Suppressor macrophage treated with lipopolysaccharide for 1 hour (primary cell): ENCODE data around the gene FSD1.
"Not testable (repeated sequence)": the region's sequence is repeated elsewhere in the genome, so short reads cannot be mapped to it uniquely, and the experiment has no call there.

Experiments
- DNase-seq, 3 donors: peaks; one replicate each; pipeline ENCODE4 v3.0.0-alpha.2; 2020 to 2022

Gene FSD1

DNA sequence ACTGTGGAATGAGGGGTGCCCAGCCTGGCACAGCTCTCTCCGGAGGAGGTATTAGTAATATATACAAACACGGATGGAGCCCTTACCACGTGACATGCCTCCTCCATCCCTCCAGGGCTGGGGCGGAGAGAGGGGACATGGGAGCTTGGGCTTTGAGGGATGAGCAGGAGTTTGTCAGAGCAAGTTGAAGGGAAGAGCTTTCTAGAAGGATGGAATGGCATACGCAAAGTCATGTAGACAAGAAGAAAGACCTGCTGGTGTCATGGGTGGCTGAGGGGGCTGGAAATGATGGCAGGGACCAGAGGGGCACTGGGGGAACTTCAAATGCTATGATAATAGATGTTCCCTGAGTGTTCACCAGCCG is 41.6 kb downstream of the FSD1 start:
- DNase-seq: no peak

DNA sequence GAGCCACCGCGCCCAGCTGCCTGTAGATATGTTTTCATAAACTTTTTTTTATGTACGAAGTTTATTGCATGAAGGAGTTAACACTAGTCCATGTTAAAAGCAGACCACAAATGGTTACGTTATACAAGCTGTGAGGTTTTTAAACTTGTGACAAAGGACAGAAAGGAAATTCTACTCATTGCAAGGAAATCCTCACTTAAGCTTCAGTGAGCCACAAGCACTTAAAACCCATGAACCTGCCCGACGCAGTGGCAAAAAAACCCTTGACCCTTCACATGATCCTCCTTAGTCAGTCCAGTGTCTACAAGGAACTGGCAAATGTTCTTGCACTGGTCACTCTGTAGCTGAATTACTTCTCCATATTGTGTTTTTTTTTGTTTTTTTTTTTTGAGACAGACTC is 43.1 kb downstream of the FSD1 start:
- DNase-seq: peak; percentile 82 to 86 (median 85)

GRCh38 chr19:4349225-4349624 is 44.8 kb downstream of the FSD1 start:
- not testable (repeated sequence) for DNase-seq

- no peak for DNase-seq
These were observed 45.7 kb downstream of the FSD1 start for GRCh38 chr19:4350111-4350510.

DNA sequence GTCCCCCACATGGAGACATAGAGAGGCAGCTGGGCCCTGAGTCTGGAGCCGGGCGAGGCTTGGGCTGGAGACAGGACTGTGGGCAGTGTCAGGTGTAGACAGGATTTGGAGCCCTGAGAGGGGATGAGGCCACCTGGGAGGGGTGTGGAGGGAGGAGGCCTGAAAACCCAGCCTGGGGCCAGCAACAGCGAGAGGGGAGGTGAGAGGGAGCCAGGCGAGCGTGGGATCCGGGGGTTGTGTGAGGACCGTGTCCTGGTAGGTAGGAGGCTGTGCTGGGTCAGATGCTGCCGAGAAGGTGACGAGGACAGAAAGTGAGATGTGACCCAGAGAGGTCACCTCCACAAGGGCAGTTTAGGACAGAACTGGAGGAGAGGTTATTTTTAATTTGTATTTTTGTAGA is 46.3 kb downstream of the FSD1 start:
- DNase-seq: no peak

GRCh38 chr19:4352701-4353121 is 48.3 kb downstream of the FSD1 start:
- DNase-seq: peak; percentile 63 to 79 (median 76)

DNA sequence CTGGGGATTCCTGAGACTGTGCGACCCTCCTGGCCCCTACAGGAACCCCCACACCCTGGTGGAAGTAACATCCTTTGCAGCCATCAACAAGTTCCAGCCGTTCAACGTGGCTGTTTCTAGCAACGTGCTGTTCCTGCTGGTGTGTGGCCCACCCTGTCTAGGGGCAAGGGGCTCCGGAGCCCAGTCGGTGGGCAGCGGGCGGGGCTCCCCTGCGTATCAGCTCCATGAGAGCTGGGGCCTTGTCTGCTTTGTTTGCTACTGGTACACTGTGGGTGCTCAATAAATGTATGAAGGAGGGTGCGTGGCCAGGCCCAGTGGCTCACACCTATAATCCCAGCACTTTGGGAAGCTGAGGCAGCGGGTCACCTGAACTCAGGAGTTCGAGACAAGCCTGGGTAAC is 49.9 kb downstream of the FSD1 start:
- DNase-seq: no peak

GRCh38 chr19:4354897-4355296 is 50.5 kb downstream of the FSD1 start:
- no peak for DNase-seq

DNA sequence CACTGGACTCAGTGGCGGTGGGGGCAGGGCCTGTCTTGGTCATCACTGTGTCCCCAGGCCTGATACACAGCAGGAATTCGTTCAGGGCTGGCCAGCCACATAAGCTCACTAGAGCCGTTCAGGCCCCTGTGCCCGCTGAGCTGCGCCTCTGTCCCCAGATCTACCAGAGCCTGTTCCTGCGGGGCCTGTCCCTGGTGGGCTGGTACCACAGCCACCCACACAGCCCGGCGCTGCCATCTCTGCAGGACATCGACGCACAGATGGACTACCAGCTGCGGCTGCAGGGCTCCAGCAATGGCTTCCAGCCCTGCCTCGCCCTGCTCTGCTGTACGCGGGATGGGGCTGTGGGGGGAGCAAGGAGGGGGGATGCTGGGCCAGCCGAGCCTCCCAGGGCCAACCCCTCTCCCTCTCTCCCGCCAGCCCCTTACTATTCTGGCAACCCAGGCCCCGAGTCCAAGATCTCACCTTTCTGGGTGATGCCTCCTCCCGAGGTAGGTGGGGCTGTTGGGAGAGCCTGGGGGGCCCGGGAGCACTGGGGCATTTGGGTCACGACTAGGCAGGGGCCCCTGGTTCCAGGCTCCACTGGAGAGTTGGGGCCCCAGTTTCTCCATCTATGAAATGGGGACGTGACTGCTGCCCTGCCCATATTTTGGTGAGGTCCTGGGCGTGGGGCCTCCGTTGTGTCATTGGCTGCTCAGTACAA is 52.8 kb downstream of the FSD1 start:
- DNase-seq: no peak

DNA sequence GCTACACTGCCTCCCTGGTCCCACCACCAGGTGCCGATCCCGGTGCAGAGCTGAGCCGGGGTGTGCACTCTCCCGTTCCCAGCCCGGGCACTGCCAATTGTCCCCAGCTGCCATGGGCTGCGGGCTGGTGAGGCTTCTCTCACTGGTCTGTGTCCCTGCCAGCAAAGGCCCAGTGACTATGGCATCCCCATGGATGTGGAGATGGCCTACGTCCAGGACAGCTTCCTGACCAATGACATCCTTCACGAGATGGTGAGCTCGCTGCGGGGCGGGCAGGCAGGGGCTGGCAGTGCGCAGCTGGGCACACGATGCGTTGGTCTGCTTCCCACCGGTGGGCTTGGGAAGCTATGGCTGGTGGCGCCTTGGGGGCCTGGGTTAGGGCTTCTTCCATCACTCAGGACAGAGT is 53.5 kb downstream of the FSD1 start:
- DNase-seq: no peak

DNA sequence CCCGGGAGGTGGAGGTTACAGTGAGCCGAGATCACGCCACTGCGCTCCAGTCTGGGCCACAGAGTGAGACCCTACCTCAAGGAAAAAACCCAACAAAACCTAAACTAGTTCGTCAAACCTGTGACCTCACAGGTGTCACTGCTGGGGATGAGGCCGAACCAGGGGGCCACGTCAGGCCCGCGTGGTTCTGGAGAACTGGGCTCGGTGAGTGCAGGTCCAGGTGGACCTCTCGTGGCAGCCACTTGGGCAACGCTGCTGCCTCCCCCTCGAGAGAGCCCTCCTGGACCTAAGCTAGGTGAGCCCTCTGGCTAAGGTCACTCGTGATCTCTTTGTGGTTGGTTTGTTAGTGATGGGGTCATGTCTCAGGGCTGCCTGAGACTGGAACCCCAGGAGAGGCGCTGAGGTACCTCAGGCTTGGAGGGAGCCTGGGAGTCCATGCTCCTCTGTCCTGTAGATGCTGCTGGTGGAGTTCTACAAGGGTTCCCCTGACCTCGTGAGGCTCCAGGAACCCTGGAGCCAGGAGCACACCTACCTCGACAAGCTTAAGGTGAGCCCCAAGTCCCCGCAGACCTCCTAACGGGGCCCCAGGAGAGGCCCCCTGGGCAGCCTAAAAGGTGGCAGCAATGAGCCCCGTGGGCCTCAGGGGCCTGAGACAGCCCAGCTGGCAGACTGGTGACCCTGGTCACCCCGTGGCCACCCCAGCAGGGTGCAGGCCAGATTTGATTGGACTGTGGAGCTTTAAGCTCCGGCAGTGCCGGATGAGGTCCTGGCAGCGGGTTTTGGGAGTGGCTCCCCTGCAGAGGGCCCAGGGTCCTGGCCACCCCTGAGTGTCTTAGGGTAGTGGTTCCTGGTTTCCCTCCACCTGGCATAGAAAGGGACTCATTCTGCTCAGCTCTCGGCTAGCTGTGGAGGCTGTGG is 54.6 kb downstream of the FSD1 start:
- DNase-seq: no peak

GRCh38 chr19:4359627-4360000 is 55.2 kb downstream of the FSD1 start:
- no peak for DNase-seq

DNA sequence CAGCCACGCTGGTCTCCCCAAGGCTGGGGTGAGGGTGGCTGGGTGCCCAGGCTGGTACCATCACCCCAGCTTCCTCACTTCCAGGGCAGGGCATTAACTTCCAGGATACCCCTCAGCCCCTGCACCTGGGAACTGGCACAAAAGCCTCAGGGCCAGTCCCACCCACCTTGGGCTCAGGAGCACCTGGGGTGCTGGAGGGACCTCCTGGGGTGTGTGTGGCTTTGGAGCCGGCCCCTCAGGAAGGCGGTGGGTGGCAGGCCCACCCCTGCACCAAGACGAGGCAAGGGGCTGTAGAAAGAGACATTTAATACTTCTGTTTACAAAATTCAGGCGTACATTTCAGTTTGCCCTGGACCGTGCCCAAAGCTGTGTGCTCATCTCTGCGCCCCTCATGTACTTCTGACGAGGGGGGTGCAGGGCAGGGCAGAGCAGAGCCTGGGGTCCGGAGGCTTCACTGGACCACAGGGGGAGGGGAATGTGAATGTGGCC is 55.7 kb downstream of the FSD1 start:
- no peak for DNase-seq

- no peak for DNase-seq
These were observed 56.3 kb downstream of the FSD1 start for GRCh38 chr19:4360641-4361151.

- DNase-seq: no peak
These were observed 57.0 kb downstream of the FSD1 start for GRCh38 chr19:4361152-4362046.

- no peak for DNase-seq
These were observed 57.9 kb downstream of the FSD1 start for GRCh38 chr19:4362101-4362828.

DNA sequence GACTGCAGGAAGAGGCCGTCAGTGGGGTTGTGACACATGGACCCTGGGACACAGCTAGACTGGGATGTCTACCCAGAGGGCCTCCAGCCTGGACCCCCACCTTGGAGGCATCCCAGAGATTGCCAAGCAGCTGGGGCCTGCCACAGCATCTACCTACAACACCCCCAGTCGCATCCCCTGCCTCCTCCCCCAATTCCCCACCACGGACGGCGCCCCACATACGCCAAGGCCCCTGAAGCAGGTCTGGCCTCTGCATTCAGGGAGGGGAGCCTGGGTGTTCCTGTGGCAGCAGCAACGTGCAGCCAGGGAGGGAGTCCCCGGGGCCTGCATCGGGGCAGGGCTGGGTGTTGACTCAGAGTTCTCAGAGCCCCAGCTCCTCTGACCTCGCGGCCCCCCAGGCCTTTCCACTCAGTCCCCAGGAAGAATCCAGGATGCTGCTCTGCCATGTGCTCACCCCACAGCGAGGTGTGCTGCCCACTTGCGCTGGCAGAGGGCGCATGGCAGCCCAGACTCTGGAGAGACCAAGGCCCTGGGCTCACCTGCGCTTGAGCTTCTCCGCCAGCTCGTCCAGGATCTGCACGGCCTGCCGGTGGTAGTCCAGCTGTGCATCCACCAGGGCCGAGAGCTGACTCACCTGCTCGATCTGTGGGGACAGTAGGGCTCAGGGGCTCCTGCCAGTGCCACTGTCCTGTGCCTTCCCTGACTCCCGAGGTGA is 58.6 kb downstream of the FSD1 start:
- DNase-seq: no peak

DNA sequence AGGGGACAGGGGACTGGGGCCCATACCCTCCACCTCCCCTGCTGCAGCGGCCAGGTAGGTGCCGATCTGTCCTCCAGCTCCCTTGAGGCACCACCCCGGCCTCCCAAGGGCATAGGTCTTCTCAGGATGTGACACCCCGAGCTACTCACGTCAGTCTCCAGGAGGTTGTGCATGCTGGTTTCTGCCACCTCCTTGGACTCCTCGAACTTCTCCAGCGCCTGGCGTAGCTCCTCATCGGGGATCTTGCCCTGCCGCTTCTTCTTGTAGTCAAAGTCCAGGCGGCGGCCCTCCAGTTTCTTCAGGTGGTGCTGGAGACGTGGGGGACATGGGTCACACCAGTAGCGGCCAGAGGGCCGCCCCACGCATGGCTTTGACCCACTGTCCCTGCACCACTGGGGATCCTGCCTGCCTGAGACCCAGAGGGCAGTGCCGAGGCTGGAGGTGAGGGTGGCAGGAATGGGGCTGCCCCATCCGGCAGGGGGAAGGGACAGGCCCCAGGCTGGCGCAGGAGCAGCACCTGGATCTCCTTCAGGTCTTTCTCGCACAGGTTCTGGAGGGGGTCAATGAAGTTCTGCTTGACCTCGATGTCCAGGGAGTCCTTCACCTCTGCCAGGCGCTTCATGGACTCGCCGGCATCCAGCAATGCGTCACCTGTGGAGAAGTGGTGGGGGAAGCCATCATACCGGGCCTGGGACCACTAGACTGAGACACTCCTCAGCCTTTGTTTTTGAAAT is 59.3 kb downstream of the FSD1 start:
- no peak for DNase-seq

DNA sequence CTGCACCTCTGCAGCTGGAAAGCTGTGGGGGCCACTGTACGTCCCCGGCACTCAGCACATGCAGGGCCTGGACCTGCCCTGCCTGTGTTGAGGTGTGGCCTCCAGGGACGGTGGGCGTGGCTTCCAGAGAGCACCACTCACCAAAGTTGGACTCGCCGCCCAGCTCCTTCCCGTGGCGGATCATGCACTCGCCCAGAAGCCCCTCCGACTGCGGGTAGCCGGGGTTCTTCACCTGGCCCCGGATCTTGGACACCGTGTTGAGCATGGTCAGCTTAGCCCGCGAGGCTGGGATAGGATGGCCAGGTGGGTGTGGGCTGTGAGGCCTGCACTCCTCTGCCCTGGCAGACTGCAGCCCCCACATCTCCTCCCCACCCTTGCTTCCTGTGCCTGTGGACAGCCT is 60.9 kb downstream of the FSD1 start:
- no peak for DNase-seq

GRCh38 chr19:4365791-4366665 is 61.6 kb downstream of the FSD1 start:
- DNase-seq: no peak
